Natural killer cell (primary cell): ENCODE data around the gene CHD5. TPM values are rescaled to one million over a fixed set of nuclear protein-coding genes. Genes with fewer than 3 reads are reported as not detected.
A peak's percentile ranks its signal among the peaks of the same experiment; 100 is the strongest.

Experiments
- ATAC-seq, 3 donors: fragments of 150-1000 bp in 2 of 3; fragments of 200-7000 bp in 1 of 3; cut with Tn5 transposase; 1 replicate in 1 of 3; 2 replicates in 2 of 3; pipeline ENCODE4 v1.10.0; 2021; ENCODE audit warnings: mild to moderate bottlenecking in 2 of 3, moderate library complexity in 2 of 3
- DNase-seq, 2 donors: peaks; one replicate each; pipeline versions ENCODE4 v3.0.0 to v3.0.0-alpha.2; 2013 to 2021; ENCODE audit warnings: mixed read lengths in 1 of 2
- H3K27ac ChIP-seq: one replicate; pipeline ENCODE4 v1.5.1; 2013; ENCODE audit warnings: mild to moderate bottlenecking, low read length
- H3K27me3 ChIP-seq: one replicate; pipeline ENCODE4 v1.6.1; 2013; ENCODE audit warnings: low read length; ENCODE audit not compliant: control insufficient read depth, insufficient read depth
- H3K36me3 ChIP-seq: one replicate; pipeline ENCODE4 v1.6.1; 2013; ENCODE audit warnings: low read length; ENCODE audit not compliant: control insufficient read depth, insufficient read depth
- H3K4me1 ChIP-seq: one replicate; pipeline ENCODE4 v1.6.1; 2013; ENCODE audit warnings: low read length; ENCODE audit not compliant: control insufficient read depth, insufficient read depth
- H3K4me3 ChIP-seq: one replicate; pipeline ENCODE4 v1.5.1; 2013; ENCODE audit warnings: low read length
- H3K9me3 ChIP-seq: one replicate; pipeline ENCODE4 v1.6.1; 2013; ENCODE audit warnings: low read length; ENCODE audit not compliant: control insufficient read depth, insufficient read depth
- H3K27ac Mint-ChIP-seq, 2 donors: one replicate each; pipeline ENCODE4 v1.8.0; 2022; ENCODE audit warnings: mild to moderate bottlenecking in 2 of 2, mixed read lengths in 2 of 2, moderate library complexity in 1 of 2
- H3K27me3 Mint-ChIP-seq, 2 donors: one replicate each; pipeline ENCODE4 v1.8.0; 2022; ENCODE audit warnings: low read depth in 2 of 2, mixed read lengths in 2 of 2
- H3K36me3 Mint-ChIP-seq: one replicate; pipeline ENCODE4 v1.8.0; 2022; ENCODE audit warnings: mixed read lengths
- H3K4me1 Mint-ChIP-seq, 2 donors: one replicate each; pipeline ENCODE4 v1.8.0; 2022; ENCODE audit warnings: mixed read lengths in 2 of 2
- H3K4me3 Mint-ChIP-seq: one replicate; pipeline ENCODE4 v1.8.0; 2022; ENCODE audit warnings: mild to moderate bottlenecking, moderate library complexity, mixed read lengths
- H3K9me3 Mint-ChIP-seq, 2 donors: one replicate each; pipeline ENCODE4 v1.8.0; 2022; ENCODE audit warnings: mixed read lengths in 2 of 2
- WGBS: methylation state at CpG from one replicate; pipeline ENCODE4 v1.1.7; 2013; ENCODE audit warnings: missing lambda C conversion rate; ENCODE audit not compliant: insufficient coverage; 5-methylcytosine and 5-hydroxymethylcytosine counted together
- intact Hi-C: fragments of 100-400 bp; cut with micrococcal nuclease; formaldehyde crosslinking; loops from one replicate; pipeline ENCODE4 v1.14.2; 2022
- total RNA-seq, 4 donors: library from RNA; stranded (reverse); fragments of 120-200 nt in 1 of 4; gene quantifications; one replicate each; pipeline versions ENCODE4 v1.2.3 to v1.2.4, GENCODE V29; 2013 to 2022
- TF ChIP-seq, protein P1 (sequence below): fragments of 200-600 bp; IDR thresholded peaks from one replicate; pipeline ENCODE4 v1.8.0; 2022; ENCODE audit warnings: antibody characterized with exemption

CHD5 gene
- total RNA-seq, 3 donors from 2014 or later (not counting 1 experiment from before 2014, with no cell fraction given): 0.34 to 1.2 (median 0.73) TPM

DNA sequence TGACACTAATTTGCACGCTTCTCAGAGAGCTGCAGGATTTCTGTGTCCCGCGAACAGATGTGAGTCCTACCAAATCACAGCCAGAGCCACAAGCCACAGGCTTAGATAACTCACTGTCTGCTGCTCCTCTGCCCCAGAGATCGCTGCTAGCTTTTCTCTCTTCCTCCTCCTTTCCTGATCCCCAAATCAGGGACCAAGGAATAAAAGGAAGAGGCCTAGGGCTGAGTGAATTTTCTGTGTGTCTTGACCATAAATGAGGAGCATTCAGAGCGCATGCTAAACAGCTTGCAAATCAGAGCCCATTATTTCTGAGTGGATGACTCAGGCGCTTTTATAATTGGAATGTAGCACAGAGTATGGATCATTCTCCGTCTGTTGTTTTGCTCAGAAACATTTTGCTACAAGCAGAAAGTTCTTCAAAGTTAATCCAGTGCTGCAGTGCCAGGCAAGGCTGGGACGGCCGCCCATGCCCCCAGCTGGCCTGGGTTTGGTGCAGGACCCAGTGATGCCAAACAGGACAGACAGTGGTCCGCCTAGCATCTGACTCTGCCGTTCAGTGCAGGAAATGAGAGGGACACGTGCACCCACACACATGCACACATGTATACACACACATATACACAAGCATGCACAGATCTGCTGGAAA is 96.2 kb downstream of the CHD5 start:
- ATAC-seq (no peak), DNase-seq (no peak)
- Mint-ChIP-seq H3K36me3 (no peaks in the 10 kb centered on the region), H3K4me1 (peaks cover 0 to 6% of the 10 kb centered on the region in 2 donors), H3K27ac (peak overlapping the region in 1 of 2 donors; percentile 26), H3K9me3 (no peaks in the 10 kb centered on the region), H3K4me3 (no peak overlapping the region), H3K27me3 (no peaks in the 10 kb centered on the region)
- Histone ChIP-seq H3K4me1 (no peaks in the 10 kb centered on the region), H3K36me3 (peaks cover 49% of the 10 kb centered on the region), H3K9me3 (no peaks in the 10 kb centered on the region), H3K27ac (no peak overlapping the region), H3K27me3 (no peaks in the 10 kb centered on the region), H3K4me3 (no peak overlapping the region)
- TF ChIP-seq, protein P1, sequence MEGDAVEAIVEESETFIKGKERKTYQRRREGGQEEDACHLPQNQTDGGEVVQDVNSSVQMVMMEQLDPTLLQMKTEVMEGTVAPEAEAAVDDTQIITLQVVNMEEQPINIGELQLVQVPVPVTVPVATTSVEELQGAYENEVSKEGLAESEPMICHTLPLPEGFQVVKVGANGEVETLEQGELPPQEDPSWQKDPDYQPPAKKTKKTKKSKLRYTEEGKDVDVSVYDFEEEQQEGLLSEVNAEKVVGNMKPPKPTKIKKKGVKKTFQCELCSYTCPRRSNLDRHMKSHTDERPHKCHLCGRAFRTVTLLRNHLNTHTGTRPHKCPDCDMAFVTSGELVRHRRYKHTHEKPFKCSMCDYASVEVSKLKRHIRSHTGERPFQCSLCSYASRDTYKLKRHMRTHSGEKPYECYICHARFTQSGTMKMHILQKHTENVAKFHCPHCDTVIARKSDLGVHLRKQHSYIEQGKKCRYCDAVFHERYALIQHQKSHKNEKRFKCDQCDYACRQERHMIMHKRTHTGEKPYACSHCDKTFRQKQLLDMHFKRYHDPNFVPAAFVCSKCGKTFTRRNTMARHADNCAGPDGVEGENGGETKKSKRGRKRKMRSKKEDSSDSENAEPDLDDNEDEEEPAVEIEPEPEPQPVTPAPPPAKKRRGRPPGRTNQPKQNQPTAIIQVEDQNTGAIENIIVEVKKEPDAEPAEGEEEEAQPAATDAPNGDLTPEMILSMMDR: no peak
- intact Hi-C loops: no loop called here
- 88% methylated on average over 12 of the region's 12 CpGs for WGBS

DNA sequence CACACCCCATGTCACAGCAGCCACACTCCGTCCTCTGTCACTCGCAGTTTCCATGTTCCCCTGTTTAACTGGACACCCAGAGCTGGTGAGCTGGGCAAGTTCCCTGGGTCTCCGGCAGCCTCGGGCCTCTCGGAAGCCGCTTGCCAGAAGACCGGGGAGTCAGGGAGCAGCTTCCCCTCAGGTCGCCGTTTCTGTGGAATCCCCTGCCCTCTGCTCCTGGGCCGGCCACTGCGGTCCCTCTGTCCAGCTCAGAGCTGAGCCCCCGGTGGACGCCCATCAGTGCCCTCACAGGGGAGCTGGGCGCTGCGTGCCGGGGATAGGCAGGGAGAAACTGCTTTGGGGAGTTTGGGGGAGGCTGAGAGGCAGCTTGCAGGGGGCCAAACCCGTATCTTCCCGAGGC is 96.7 kb downstream of the CHD5 start:
- no peaks in the 10 kb centered on the region for H3K9me3 ChIP-seq
- Mint-ChIP-seq H3K27me3 (no peaks in the 10 kb centered on the region), H3K9me3 (no peaks in the 10 kb centered on the region), H3K36me3 (no peaks in the 10 kb centered on the region), H3K27ac (no peak overlapping the region), H3K4me3 (no peak overlapping the region), H3K4me1 (peaks cover 4 to 6% of the 10 kb centered on the region in 2 donors)
- H3K36me3 ChIP-seq: peaks cover 52% of the 10 kb centered on the region
- TF ChIP-seq, protein P1: no peak
- ATAC-seq (no peak), DNase-seq (no peak)
- 97% methylated on average over 18 of the region's 18 CpGs for WGBS
- H3K4me1 ChIP-seq: no peaks in the 10 kb centered on the region
- H3K27ac ChIP-seq: no peak overlapping the region
- no peak overlapping the region for H3K4me3 ChIP-seq
- intact Hi-C loops: no loop called here
- no peaks in the 10 kb centered on the region for H3K27me3 ChIP-seq

DNA sequence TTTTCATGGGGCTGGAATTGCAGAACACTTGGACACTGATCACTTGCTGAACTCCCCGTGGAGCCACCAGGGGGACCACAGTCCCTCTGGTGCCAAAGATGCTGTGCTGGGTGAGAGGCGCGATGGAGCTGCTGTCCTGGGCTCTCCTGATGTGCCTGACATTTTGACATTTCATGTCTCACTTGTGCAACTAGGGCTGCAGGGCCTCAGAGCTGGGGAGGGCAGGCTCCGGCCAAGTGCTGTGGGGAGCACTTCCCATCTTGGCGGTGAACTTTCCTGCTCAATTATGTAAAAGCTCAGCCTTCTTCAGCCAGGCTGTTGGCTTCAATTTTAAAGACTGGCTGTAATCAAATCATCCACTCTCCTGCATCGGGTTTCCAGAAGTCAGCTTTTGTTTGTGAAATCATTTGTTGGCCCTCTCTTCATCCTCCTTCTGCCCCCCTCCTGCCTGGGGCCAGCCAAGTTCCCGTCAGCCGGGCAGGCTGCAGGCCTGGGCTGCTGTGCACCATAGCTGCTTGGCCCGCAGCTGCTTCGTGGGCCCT is 97.6 kb downstream of the CHD5 start:
- TF ChIP-seq, protein P1: no peak
- H3K27ac ChIP-seq: no peak overlapping the region
- no peaks in the 10 kb centered on the region for H3K36me3 Mint-ChIP-seq
- H3K27me3 ChIP-seq: no peaks in the 10 kb centered on the region
- intact Hi-C loops: no loop called here
- no peak overlapping the region for H3K4me3 ChIP-seq
- H3K9me3 ChIP-seq: no peaks in the 10 kb centered on the region
- H3K4me1 Mint-ChIP-seq: peaks cover 7 to 9% of the 10 kb centered on the region in 2 donors
- no peaks in the 10 kb centered on the region for H3K27me3 Mint-ChIP-seq
- peaks cover 58% of the 10 kb centered on the region for H3K36me3 ChIP-seq
- no peaks in the 10 kb centered on the region for H3K4me1 ChIP-seq
- DNase-seq: no peak
- H3K4me3 Mint-ChIP-seq: no peak overlapping the region
- 96% methylated on average over 10 of the region's 10 CpGs for WGBS
- no peak for ATAC-seq
- H3K9me3 Mint-ChIP-seq: no peaks in the 10 kb centered on the region
- no peak overlapping the region for H3K27ac Mint-ChIP-seq

DNA sequence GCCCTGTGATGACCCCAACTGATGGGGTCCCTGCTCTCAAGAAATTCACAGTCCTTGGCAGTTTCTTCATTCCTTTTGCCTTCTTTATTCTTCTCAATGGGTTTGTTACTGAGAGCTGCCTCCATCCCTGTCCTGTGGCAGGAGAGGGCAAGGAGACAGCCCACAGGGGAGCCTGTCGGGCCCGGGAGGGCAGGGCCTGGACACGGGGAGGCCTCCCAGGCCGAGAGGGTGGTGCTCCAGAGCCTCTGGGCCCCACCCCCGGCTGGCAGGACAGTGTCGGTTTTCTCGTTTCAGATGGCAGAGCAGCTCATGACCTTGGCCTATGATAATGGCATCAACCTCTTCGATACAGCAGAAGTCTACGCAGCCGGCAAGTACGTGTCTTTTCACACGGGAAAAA is 98.2 kb downstream of the CHD5 start:
- H3K27me3 Mint-ChIP-seq: no peaks in the 10 kb centered on the region
- no peak overlapping the region for H3K4me3 Mint-ChIP-seq
- ATAC-seq (no peak), DNase-seq (no peak)
- H3K9me3 ChIP-seq: no peaks in the 10 kb centered on the region
- no peaks in the 10 kb centered on the region for H3K27me3 ChIP-seq
- no peaks in the 10 kb centered on the region for H3K4me1 ChIP-seq
- no peak overlapping the region for H3K4me3 ChIP-seq
- H3K36me3 Mint-ChIP-seq: no peaks in the 10 kb centered on the region
- 94% methylated on average over 12 of the region's 12 CpGs for WGBS
- peaks cover 6 to 14% of the 10 kb centered on the region in 2 donors for H3K4me1 Mint-ChIP-seq
- TF ChIP-seq, protein P1: no peak
- H3K9me3 Mint-ChIP-seq: no peaks in the 10 kb centered on the region
- H3K27ac Mint-ChIP-seq: no peak overlapping the region
- intact Hi-C loops: no loop called here
- no peak overlapping the region for H3K27ac ChIP-seq
- peaks cover 63% of the 10 kb centered on the region for H3K36me3 ChIP-seq
